Mesendoderm (in vitro differentiated cells): ENCODE measurements around the gene DENND1A.

ENCODE experiments used
- DNase-seq: peaks from one replicate; pipeline ENCODE4 v3.0.0; 2013
- H2AK5ac ChIP-seq: 2 replicates; pipeline ENCODE4 v1.6.1; 2013; ENCODE audit warnings: low read length, inconsistent platforms
- H2BK120ac ChIP-seq: 2 replicates; pipeline ENCODE4 v1.6.1; 2013; ENCODE audit warnings: low read depth, mild to moderate bottlenecking, low read length, moderate library complexity, mixed read lengths
- H2BK15ac ChIP-seq: replicated peaks from 2 replicates; pipeline ENCODE4 v1.6.1; 2013; ENCODE audit warnings: low read depth, mild to moderate bottlenecking, moderate library complexity
- H2BK5ac ChIP-seq: 2 replicates; pipeline ENCODE4 v1.6.1; 2013; ENCODE audit warnings: low read length, inconsistent platforms
- H3K18ac ChIP-seq: 2 replicates; pipeline ENCODE4 v1.6.1; 2013; ENCODE audit warnings: mild to moderate bottlenecking, low read length, mixed read lengths
- H3K23ac ChIP-seq: one replicate; pipeline ENCODE4 v1.6.1; 2013; ENCODE audit warnings: low read length
- H3K27ac ChIP-seq: 2 replicates; pipeline ENCODE4 v1.5.1; 2013; ENCODE audit warnings: low read depth, mild to moderate bottlenecking, inconsistent platforms, low read length, moderate library complexity
- H3K27me3 ChIP-seq: 2 replicates; pipeline ENCODE4 v1.6.1; 2013; ENCODE audit warnings: low read length, control low read depth, mild to moderate bottlenecking, inconsistent platforms; ENCODE audit not compliant: insufficient read depth, poor library complexity
- H3K36me3 ChIP-seq: 2 replicates; pipeline ENCODE4 v1.6.1; 2013; ENCODE audit warnings: low read length, inconsistent platforms; ENCODE audit not compliant: control insufficient read depth, insufficient read depth
- H3K4ac ChIP-seq: one replicate; pipeline ENCODE4 v1.6.1; 2013; ENCODE audit warnings: low read depth, mild to moderate bottlenecking, low read length, moderate library complexity
- H3K4me1 ChIP-seq: 2 replicates; pipeline ENCODE4 v1.6.1; 2013; ENCODE audit warnings: low read depth, low read length, inconsistent platforms; ENCODE audit not compliant: control insufficient read depth
- H3K4me2 ChIP-seq: 2 replicates; pipeline ENCODE4 v1.6.1; 2013; ENCODE audit warnings: low read length
- H3K4me3 ChIP-seq: 2 replicates; pipeline ENCODE4 v1.5.1; 2013; ENCODE audit warnings: mild to moderate bottlenecking, low read length
- H3K56ac ChIP-seq: one replicate; pipeline ENCODE4 v1.6.1; 2013; ENCODE audit warnings: low read length
- H3K79me1 ChIP-seq: 2 replicates; pipeline ENCODE4 v1.6.1; 2013; ENCODE audit warnings: low read length, inconsistent platforms
- H3K79me2 ChIP-seq: 2 replicates; pipeline ENCODE4 v1.6.1; 2013; ENCODE audit warnings: mild to moderate bottlenecking, low read length; ENCODE audit not compliant: control insufficient read depth, insufficient read depth
- H3K9ac ChIP-seq: 2 replicates; pipeline ENCODE4 v1.6.1; 2013; ENCODE audit warnings: low read length, inconsistent platforms
- H4K5ac ChIP-seq: one replicate; pipeline ENCODE4 v1.6.1; 2013; ENCODE audit warnings: low read length
- H4K8ac ChIP-seq: one replicate; pipeline ENCODE4 v1.6.1; 2013; ENCODE audit warnings: low read depth, mild to moderate bottlenecking, control low read depth, low read length, moderate library complexity
- WGBS: extraction: QIAGEN DNeasy Blood & Tissue Kit; methylation state at CpG from one replicate; pipeline ENCODE4 v1.1.7; 2013; ENCODE audit warnings: low lambda C conversion rate, missing lambda C conversion rate; ENCODE audit not compliant: insufficient coverage; ENCODE audit errors: extremely low coverage; 5-methylcytosine and 5-hydroxymethylcytosine counted together

Gene DENND1A

GRCh38 chr9:123654994-123655637 is 274.8 kb downstream of the DENND1A start:
- Histone ChIP-seq H3K4me2 (no peak overlapping the region), H4K8ac (no peak overlapping the region), H3K27me3 (no peaks in the 10 kb centered on the region), H3K4ac (no peak overlapping the region), H3K79me1 (no peaks in the 10 kb centered on the region), H2BK5ac (peak overlapping the region; percentile 19), H3K4me1 (peaks cover 8% of the 10 kb centered on the region), H4K5ac (no peak overlapping the region), H2BK15ac (no peak overlapping the region), H2BK120ac (peak overlapping the region; percentile 32), H3K56ac (peak overlapping the region; percentile 53), H2AK5ac (no peak overlapping the region), H3K27ac (peak overlapping the region; percentile 39), H3K18ac (peak overlapping the region; percentile 13), H3K36me3 (no peaks in the 10 kb centered on the region), H3K79me2 (no peaks in the 10 kb centered on the region), H3K23ac (no peak overlapping the region), H3K9ac (no peak overlapping the region), H3K4me3 (no peak overlapping the region)
- DNase-seq = peak; percentile 11
- no CpG with 5 or more reads among the region's 12 CpGs for WGBS

DNA sequence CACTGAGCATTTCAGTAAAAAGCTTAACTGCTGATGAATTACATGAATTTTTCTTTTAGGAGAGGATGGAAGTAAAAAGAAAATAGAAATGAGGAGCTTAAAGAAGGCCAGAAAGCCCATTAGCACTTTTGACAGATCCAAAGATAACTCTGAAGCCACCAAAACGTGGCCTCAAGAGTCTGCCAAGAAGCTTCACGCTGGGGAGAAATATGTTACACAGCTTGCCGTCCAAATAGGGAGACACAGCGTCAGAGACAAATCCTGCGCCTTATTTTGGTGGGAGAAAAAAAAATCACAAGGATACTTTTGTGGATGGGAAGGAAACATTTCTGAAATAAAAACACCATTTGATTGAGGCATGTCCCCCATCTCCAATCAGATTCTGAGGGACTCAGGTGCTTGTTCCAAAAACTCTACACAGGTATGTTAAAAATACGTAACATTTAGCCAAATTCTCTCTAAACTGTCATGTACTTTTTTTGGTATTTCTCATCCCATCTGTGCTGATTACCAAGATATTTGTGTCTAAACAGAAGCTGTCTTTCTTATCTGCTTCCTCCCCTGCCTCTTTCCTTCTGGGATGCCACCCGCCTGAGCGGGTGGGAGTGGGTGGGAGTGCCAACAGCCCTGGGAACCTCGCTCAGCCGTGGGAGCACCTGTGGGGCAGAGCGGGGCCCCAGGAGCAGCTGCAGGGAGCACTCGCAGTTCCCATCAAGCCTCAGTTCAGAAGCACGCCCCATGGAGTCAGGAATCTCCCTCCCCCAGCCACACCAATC is 275.5 kb downstream of the DENND1A start:
- Histone ChIP-seq H3K79me2 (no peaks in the 10 kb centered on the region), H3K4me3 (no peak overlapping the region), H3K4me1 (peaks cover 8% of the 10 kb centered on the region), H3K27me3 (no peaks in the 10 kb centered on the region), H3K4ac (no peak overlapping the region), H2AK5ac (no peak overlapping the region), H3K9ac (no peak overlapping the region), H3K23ac (no peak overlapping the region), H2BK5ac (no peak overlapping the region), H3K27ac (no peak overlapping the region), H4K5ac (no peak overlapping the region), H4K8ac (no peak overlapping the region), H3K36me3 (no peaks in the 10 kb centered on the region), H3K4me2 (no peak overlapping the region), H3K79me1 (no peaks in the 10 kb centered on the region), H2BK15ac (no peak overlapping the region), H2BK120ac (no peak overlapping the region), H3K18ac (peak overlapping the region; percentile 13), H3K56ac (peak overlapping the region; percentile 53)
- WGBS = no CpG with 5 or more reads among the region's 13 CpGs
- no peak for DNase-seq

DNA sequence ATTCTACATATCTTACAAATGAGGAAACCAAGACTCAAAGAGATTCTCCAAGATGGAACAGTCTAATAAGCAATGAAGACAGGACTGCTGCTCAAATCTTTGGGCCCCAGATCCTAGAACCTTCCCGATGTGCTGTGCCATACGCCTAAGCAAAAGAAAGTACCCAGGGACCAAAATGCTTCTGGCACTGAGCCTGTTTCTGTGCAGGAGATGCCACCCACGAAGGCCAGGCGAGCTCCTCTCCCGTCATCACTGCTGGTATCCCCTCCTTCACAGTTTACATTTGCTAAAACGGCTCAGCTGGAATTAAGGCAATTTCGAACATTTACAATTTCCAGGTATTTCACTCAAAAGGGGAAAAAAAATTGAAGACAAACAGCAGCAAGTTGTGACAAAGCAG is 277.5 kb downstream of the DENND1A start:
- Histone ChIP-seq H3K36me3 (no peaks in the 10 kb centered on the region), H4K8ac (no peak overlapping the region), H3K4me2 (no peak overlapping the region), H2BK5ac (no peak overlapping the region), H3K56ac (no peak overlapping the region), H3K4me1 (peaks cover 8% of the 10 kb centered on the region), H3K79me2 (no peaks in the 10 kb centered on the region), H4K5ac (no peak overlapping the region), H3K27me3 (no peaks in the 10 kb centered on the region), H2BK120ac (no peak overlapping the region), H3K4ac (no peak overlapping the region), H2BK15ac (no peak overlapping the region), H3K27ac (no peak overlapping the region), H3K4me3 (no peak overlapping the region), H3K18ac (no peak overlapping the region), H3K9ac (no peak overlapping the region), H3K79me1 (no peaks in the 10 kb centered on the region), H2AK5ac (no peak overlapping the region), H3K23ac (no peak overlapping the region)
- no peak for DNase-seq
- no CpG with 5 or more reads among the region's 7 CpGs for WGBS

- no peak overlapping the region for H4K8ac ChIP-seq
- no peak overlapping the region for H3K4ac ChIP-seq
- H2BK15ac ChIP-seq = no peak overlapping the region
- no peak overlapping the region for H4K5ac ChIP-seq
- H3K18ac ChIP-seq = no peak overlapping the region
- H3K27ac ChIP-seq = no peak overlapping the region
- no peak overlapping the region for H2AK5ac ChIP-seq
- no CpG with 5 or more reads among the region's 5 CpGs for WGBS
- H3K4me2 ChIP-seq = no peak overlapping the region
- no peak overlapping the region for H2BK5ac ChIP-seq
- no peaks in the 10 kb centered on the region for H3K79me2 ChIP-seq
- H3K23ac ChIP-seq = no peak overlapping the region
- no peaks in the 10 kb centered on the region for H3K79me1 ChIP-seq
- no peak for DNase-seq
- no peak overlapping the region for H3K56ac ChIP-seq
- H3K36me3 ChIP-seq = no peaks in the 10 kb centered on the region
- no peak overlapping the region for H2BK120ac ChIP-seq
- peaks cover 7% of the 10 kb centered on the region for H3K4me1 ChIP-seq
- H3K9ac ChIP-seq = no peak overlapping the region
- no peak overlapping the region for H3K4me3 ChIP-seq
- H3K27me3 ChIP-seq = no peaks in the 10 kb centered on the region
These were observed 278.1 kb downstream of the DENND1A start for GRCh38 chr9:123651871-123652270.

DNA sequence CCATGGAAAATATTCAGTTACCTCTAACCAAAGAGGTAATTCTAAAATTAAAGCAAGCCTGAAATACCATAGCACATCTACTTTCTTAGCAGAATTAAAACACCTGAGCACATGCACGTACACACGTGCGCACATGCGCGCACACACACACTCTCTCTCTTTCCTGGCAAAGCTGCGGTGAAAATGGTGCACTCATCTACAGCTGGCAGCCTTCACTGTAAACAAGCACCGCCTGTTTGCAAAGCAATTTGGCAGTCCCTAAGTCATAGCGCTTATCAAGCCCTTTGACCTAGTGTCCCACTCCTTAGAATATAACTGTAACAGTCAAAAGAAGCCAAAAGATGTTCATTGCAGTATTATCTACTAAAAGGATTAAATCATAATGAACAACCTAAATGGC is 278.7 kb downstream of the DENND1A start:
- no peak overlapping the region for H2BK15ac ChIP-seq
- H3K27me3 ChIP-seq = no peaks in the 10 kb centered on the region
- H3K4me1 ChIP-seq = peaks cover 6% of the 10 kb centered on the region
- no peaks in the 10 kb centered on the region for H3K79me2 ChIP-seq
- no peak overlapping the region for H3K4me2 ChIP-seq
- H3K27ac ChIP-seq = no peak overlapping the region
- H3K4me3 ChIP-seq = no peak overlapping the region
- no peak overlapping the region for H2BK5ac ChIP-seq
- no peak overlapping the region for H3K4ac ChIP-seq
- H4K5ac ChIP-seq = no peak overlapping the region
- no peak overlapping the region for H3K18ac ChIP-seq
- H3K9ac ChIP-seq = no peak overlapping the region
- H3K56ac ChIP-seq = no peak overlapping the region
- no peak for DNase-seq
- no peak overlapping the region for H4K8ac ChIP-seq
- H3K23ac ChIP-seq = no peak overlapping the region
- no peaks in the 10 kb centered on the region for H3K79me1 ChIP-seq
- no CpG with 5 or more reads among the region's 8 CpGs for WGBS
- H2AK5ac ChIP-seq = no peak overlapping the region
- no peak overlapping the region for H2BK120ac ChIP-seq
- no peaks in the 10 kb centered on the region for H3K36me3 ChIP-seq
